NOMO-1 treated with DMSO at 0.1 percent for 48 hours (cell line): ENCODE measurements around the gene EEIG1.
"Not testable (repeated sequence)": the region's sequence is repeated elsewhere in the genome, so short reads cannot be mapped to it uniquely, and the experiment has no call there.

Experiments
- DNase-seq: peaks from one replicate; lab custom pipeline; 2025; ENCODE audit not compliant: unreplicated experiment; lab: John Stamatoyannopoulos, UW

The EEIG1 gene

DNA sequence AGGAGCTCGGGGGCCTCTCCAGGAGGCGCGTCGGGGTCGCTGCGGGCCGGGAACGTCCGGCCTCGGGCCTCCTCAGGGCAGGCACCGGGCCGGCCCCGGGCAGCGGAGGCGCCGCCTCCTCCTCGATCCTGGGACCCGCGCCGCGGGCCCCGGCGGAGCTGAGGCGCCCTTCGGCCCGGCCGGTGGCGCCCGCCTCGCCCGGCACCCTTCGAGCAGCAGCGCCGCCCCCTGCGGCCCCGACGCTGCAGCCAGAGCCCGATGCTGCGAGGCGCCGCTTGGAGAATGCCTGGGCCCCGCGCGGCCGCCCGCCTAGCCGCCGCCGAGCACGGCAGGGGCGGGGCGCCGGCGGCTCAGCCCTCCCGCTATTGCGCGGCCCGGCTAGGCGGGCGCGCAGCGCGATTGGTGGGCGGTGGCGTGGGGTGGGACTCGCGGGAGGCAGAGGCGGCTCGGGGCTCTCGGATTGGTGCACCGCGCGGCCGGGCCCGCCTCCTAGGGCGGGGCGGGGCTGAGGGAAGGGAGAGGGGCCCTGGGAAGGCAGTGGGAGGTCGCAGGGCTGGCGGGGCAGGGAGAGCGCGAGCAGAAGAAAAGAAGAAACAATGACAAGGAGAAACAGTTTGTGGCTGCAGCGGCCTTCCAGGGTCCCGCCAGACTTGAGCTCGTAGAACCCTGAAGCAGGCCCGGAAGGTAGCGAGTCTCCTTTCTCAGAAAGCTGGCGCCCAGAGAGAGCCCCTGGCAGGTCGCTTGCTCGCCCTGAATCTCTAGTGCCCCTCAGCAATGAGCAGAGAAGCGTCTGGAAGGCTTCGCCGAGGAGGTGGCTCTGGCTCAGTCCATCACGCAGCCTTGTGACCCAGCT lies at the start of gene EEIG1:
Gene EEIG1 (minus strand): TSS at position 284 of the 853 bp plus-strand sequence. CDS start 852 bp downstream, outside the sequence.
- peak; percentile 89 for DNase-seq

DNA sequence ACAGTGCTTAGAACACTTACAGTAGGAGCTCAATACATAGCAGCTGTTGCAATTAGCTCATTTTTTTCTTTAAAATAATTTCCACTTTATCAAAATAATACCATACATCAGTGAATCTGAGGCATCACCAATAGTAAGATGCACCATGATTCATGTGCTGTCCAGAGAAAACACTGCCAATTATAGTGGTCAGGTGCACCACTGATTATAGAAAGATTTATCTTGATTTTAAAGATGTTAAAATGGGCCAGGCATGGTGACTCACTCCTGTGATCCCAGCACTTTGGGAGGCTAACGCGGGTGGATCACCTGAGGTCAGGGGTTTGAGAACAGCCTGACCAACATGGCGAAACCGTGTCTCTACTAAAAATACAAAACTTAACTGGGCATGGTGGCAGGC lies 46.9 kb upstream of the EEIG1 start:
- DNase-seq = no peak

DNA sequence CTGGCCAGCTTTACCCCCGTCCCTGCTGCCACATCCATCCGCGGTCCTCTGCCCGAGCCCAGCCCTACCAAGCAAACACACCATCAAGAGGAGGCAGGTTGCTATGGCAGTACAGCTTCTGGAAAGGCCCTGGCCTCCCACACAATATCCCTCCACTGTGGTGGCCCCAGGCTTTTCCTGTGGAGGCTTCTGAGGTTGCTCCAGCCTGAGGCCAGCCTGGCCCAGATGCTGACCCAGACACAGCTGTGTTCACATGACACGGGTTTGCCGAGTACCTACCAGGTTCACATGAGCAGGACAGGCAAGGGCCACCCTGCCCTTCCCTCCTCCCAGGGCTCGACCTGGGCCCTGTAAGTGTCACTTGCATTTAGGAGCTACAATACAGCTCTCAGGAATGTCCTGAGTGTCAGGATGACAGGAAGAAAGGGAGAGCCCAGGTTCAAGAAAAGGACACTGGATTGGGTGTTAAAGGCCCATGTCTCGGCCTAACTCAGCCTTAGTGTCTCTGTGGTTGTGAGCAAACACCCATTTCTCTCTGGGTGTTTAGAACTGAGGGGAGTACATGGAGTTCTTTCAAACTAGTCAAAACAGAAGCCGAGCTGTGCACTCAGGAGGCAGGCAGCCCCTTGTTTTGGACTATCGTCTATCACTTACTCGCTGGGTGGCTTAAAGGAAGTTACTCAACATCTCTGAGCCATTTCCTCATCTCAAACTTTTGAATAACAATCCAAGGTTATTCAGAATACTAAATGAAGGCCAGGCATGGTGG lies 46.2 kb upstream of the EEIG1 start:
- DNase-seq = peak; percentile 19

DNA sequence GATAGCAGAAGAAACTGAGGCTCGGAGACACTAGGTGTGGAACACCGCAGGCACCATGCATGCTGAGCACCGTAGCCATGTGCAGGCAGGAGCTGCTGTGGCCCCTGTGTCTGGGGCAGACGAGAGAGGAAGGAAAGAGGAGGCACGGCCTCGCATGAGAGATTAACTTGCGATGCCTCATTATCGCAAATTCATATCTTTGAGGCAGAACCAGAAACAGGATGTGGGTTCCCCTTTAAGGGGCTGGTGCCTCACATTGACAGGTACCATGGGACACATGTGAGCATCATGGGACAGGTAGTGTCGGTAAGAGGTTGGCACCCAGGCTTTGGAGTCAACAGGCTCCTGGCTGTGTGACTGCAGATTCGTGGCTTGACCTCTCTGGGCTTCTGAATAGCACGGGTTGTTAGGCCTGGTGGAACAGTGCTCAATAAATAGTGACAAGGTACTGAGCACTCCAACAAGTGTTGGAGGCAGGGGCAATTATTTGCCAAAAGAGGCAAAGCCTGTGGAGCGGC lies 45.5 kb upstream of the EEIG1 start:
- no peak for DNase-seq

DNA sequence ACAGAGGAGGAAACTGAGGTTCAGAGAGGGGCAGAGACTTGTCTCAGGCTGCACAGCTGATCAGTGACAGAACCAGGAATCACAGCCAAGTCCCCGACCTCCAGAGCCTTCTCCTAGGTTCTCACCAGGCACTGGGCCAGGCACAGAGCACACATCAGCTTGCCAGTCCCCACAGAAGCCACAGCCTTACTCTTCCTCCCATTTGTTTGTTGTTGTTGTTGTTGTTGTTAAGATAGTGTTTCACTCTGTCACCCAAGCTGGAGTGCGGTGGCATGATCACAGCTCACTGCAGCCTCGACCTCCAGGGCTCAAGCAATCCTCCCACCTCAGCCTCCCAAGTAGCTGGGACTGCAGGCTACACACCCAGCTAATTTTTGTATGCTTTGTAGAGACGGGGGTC lies 44.9 kb upstream of the EEIG1 start:
- DNase-seq = no peak

DNA sequence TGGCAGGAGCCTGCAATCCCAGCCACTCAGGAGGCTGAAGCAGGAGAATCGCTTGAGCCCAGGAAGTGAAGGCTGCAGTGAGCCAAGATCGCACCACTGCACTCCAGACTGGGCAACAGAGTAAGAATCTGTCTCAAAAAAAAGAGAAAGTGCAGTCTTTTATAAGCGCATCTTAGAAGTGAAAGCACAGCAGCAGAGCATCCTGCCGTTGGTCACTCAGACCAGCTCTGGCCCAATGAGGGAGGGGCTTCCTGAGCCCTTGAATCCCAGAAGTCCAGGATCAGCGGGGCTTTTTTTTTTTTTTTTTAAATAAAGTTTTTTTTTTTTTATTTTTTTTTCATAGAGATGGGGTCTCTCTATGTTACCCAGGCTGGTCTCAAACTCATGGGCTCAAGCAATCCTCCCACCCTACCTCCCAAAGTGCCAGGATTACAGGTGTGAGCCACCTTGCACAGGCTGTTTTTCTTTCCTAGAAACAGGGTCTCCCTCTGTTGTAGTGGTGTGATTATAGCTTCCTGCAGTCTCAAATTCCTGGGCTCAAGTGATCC lies 44.0 kb upstream of the EEIG1 start:
- DNase-seq = no peak

DNA sequence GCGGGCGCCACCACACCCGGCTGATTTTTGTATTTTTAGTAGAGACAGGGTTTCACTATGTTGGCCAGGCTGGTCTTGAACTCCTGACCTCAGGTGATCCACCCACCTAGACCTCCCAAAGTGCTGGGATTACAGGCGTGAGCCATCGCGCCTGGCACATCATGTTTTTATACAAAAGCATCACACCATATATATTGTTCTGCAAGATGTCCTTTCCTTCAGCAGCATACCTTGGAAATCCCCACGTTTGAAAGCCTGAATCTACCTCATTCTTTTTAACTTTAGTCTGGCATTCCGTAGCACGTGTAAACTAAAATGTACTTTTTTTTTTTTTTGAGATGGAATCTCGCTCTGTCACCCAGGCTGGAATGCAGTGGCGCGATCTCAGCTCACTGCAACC lies 42.9 kb upstream of the EEIG1 start:
- not testable (repeated sequence) for DNase-seq

DNA sequence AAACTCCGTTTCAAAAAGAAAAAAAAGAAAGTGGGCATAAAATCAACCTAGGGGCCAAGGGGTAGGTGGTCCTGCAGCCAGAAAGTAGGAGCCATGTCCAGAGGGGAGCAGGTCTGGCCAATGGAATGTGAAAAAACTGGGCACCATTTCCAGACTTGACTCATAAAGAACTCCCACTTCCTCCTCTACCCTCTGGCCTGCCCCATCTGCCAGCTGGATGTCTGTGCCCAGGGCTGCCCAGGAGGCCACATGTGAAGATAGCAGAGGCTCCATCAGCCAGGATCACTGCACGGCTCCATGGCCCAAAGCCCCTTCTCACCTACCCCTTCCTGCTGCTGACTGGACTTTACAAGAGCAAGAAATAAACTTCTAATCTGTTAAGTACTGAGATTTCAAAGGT lies 42.1 kb upstream of the EEIG1 start:
- no peak for DNase-seq

DNA sequence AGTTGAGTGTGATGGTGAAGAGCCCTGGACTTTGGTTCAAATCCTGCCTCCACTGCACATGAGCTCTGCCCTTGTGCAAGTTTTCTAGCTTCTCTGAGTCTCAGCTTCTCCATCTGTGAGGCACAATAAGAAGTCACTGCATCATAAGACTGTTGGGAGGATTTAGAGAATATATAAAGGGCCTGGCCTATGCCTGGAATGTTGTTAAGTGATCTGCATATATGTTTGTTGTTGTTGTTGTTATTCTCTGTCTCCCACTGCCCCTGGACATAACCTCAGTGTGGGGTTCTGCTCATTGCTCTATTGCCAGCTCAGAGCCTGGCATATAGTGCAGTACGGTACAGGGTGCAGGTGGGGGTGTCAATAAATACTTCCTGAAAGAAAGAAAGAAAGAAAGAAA lies 40.3 kb upstream of the EEIG1 start:
- DNase-seq = no peak

DNA sequence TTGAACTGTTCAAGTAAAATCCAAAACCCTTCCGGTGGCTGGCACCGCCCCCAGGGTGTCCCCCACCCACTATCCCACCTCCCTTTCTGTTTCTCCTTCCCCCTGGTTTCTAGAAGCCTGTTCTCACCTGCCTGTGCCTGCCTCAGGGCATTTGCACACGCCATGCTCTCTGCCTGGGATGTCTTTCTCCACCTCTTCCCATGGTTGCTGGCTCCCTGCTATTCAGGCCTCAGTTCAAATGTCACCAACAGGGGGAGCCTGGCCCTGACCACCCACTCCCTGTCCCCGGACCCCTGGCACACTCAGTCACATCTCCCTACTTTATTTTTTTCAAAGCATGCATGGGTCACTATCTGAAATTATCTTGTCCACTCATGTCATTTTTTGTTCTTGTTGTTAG lies 39.9 kb upstream of the EEIG1 start:
- DNase-seq = no peak

DNA sequence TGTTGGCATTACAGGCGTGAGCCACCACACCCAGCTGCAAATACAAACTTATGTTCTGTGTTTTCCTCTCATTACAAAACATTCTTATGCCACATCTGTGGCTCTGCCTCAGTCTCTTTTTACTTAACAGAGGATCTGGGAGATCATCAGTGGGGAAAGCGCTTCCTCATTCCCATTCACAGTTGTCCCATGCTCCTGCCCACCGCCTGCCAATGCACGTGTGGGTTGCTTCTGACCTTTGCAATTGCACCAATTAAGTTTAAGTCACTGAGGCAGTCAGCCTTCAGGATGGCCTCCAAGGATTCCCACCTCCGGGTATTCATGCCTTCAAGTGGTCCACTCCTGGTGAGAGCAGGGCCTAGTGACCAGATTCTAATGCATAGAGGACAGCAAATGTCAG lies 34.9 kb upstream of the EEIG1 start:
- DNase-seq = no peak

DNA sequence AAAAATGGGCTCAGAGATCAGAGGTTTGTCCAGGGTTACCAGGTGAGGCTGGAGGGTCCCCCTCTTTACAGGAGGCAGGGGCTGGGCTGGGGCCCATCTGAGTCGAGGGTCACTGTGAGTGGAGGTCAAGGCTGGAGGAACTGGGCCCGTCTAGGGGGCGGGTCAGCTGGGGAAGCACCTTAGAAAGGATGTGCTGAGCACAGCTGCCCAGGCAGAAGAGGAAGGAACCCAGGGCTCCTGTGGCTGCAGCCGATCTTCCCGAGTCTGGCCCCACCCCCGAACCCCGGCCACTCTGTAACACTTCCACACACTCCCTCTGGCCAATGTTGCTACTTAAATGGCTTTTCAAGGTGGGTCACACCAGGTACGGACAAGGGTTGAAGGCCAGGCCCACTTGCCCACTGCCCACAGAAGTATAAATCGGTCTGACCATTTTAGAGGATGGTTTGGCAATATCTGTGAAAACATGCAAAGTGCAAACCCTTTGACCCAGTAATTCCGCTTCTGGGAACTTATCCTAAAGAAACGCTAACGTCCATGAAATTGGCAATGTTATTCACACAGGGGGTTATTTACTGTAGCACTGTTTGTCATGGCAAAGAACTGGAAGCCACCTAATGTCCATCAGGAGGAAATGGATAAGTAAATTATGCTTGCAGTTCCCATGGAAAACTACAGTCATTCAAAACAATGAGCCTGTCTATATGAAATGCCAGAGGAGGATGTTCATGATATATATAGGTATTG lies 30.5 kb upstream of the EEIG1 start:
- peak; percentile 18 for DNase-seq

DNA sequence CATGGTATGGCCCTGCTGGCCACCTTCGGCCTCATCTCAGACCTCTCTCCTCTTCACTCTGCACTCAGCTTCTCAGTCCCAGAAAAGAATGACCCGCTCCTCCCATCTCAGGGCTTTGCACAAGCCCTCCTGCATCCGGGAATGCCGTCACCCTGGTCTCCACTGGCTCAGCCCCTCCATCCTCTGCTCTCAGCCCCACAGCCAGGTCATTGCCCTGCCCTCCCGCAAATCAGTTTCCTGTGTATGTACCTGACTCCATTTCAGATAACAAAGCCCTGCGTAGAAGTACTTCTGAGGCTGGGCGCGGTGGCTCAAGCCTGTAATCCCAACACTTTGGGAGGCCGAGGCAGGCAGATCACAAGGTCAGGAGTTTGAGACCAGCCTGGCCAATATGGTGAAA lies 28.9 kb upstream of the EEIG1 start:
- DNase-seq = no peak

DNA sequence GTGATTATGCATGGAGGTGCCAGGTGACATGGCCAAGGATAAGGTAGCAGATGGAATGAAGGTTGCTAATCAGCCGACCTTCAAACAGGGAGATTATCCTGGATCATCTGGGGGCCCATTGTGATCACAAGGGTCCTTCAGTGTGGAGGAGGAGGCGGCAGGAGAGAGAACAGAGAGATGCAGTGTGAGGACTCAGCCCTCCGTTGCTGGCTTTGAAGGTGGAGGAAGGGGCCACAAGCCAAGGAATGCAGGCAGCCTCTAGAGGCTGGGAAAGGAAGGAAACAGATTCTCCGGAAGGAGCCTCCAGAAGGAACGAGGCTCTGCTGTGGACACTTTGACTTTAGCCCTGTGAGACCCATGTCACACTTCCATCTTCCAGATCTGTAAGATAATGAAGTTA lies 27.4 kb upstream of the EEIG1 start:
- DNase-seq = no peak

DNA sequence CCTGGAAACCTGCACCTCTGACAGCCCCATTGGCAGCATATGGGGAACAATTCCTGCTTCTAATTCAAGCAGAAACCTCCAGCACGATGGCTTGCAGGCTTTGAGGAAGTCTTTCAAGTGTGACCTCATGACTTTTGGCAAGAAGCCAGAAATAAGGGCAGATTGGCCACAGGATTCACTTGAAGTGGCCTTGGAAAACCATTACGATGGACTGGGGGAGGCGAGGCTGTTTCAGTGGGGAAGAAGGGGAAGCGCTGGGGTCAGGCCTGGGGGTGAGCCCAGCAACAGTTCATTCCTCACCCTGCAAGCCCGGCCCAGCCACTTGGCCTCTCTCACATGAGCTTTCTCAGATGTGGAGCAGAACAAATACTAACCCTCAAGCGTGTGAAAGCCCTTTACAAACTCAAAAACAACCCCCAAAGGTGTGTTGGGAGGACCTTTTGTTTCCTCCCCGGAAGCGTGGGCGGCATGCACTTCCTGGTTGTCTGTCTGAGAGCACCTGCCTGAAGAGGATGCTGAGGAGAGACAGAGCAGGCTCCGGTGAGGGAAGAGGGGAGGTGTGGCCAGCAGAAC lies 26.9 kb upstream of the EEIG1 start:
- peak; percentile 73 for DNase-seq

DNA sequence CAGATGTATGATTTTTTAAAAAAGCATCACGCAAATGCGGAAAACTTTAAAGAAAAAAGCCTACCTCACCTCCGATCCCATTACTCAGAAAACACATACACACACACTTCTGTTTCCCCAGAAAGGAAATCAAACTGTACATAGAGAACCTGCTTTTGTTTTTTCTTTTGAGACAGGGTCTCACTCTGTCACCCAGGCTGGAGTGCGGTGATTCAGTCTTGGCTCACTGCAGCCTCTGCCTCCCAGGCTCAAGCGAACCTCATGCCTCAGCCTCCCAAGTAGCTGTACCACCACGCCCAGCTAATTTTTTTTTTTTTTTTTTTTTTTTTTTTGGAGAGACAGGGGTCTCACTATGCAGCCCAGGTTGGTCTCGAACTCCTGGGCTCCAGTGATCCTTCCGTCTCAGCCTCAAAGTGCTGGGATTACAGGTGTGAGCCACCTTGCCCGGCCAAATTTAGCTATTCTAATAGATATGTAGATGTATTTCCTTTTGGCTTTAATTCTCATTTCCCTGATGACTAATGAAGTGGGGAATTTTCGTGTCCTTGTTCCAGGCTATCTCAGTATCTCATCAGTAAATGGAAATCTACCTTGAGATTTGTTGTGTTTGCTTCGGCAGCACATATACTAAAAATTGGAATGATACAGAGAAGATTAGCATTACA lies 25.7 kb upstream of the EEIG1 start:
- DNase-seq = no peak

DNA sequence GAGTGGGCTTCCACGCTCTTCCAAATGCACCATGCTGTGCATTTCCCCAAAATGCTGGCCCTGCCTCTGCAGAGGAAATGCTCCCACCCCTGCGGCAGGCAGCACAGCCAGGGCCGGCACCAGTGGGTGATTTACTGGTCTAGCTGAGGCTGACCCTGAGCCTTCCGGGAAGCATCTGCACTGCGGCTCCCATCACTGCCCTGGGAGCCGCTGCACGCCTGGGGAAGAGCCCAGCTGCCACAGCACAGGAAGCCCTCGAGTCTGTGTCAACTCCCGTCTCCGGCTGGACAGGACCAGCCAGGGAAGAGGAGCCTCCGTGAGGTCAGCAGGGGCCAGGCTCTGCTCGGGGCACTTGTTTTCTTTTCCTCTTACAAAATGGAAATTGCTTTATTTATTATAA lies 25.1 kb upstream of the EEIG1 start:
- DNase-seq = no peak

DNA sequence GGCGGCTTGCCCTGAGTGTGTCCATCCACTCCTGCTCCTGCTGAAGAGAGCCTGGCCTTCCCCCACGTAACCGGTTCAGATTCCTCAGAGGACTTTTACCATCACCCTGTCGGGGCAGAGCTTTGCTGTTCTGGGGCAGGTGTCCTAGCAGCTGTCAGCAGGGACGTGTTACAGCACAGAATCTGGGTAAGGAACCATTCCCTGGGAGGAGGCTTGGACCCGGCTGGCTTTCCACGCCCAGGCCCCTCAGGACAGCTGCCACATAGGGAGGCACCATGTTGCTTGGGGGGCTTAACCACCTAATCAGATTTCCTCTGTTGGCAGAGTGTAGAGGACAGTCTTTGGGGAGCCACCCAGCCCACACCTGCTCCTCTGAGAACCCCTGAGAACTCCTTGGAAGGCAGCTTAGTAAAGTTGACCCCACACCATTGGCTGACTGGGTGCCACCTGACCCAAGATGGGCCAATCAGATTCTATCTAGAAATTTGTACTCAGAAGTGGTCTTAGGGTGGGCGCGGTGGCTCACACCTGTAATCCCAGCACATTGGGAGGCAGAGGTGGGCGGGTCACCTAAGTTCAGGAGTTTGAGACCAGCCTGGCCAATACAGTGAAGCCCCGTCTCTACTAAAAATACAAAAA lies 23.3 kb upstream of the EEIG1 start:
- DNase-seq = no peak

DNA sequence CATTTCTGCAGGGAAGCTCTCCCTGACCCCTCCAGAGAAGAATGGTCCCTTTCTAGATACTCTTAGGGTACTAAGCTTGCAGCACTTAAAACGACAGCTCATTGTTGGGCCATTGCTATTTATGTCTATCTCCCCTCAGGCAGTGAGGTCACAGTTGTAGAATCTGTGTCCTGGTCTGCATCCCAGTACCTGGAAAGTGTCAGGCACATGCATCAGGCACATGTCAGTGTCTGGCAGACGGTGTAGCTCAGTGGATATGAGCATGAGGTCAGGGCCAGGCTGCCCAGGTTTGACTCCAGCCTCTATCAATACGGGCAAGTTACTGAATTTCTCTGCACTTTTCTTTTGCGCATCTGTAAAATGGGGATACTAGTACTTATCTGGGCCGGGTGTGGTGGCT lies 22.2 kb upstream of the EEIG1 start:
- DNase-seq = no peak

DNA sequence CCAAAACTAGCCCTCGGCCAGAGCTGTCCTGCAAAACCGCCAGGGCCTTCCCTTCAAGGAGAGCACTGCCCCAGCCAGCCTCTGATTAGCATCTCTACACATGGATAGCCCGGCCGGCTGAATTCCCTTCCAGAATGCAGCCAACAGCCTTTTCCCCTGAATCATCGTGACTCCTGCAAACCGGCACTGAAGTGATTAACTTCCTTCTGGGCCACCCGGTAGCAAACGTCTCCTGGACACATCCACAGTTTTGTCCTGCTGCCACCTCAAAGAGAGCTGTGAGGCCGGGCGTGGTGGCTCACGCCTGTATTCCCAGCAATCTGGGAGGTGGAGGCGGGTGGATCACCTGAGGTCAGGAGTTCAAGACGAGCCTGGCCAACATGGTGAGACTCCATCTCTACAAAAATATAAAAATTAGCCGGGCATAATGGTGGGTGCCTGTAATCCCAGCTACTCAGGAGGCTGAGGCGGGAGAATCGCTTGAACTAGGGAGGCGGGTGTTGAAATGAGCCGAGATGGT lies 21.1 kb upstream of the EEIG1 start:
- no peak for DNase-seq
